Esophagus mucosa (tissue), 1 donor: ENCODE measurements around the gene ZSWIM3. TPM values are rescaled to one million over a fixed set of nuclear protein-coding genes. Genes with fewer than 3 reads are reported as not detected.
"Not testable (repeated sequence)": the region's sequence is repeated elsewhere in the genome, so short reads cannot be mapped to it uniquely, and the experiment has no call there.

ENCODE experiments used
- ATAC-seq: fragments of 200-7000 bp; cut with Tn5 transposase; one replicate; pipeline ENCODE4 v1.9.1; 2020
- total RNA-seq: library from RNA; stranded (reverse); gene quantifications from one replicate; pipeline ENCODE4 v1.2.4, GENCODE V29; 2023
- donor health status: DM: yes; HTN: yes; CAD: no.

The ZSWIM3 gene
- total RNA-seq, 1 donor from 2014 or later, result 1.4 TPM

DNA sequence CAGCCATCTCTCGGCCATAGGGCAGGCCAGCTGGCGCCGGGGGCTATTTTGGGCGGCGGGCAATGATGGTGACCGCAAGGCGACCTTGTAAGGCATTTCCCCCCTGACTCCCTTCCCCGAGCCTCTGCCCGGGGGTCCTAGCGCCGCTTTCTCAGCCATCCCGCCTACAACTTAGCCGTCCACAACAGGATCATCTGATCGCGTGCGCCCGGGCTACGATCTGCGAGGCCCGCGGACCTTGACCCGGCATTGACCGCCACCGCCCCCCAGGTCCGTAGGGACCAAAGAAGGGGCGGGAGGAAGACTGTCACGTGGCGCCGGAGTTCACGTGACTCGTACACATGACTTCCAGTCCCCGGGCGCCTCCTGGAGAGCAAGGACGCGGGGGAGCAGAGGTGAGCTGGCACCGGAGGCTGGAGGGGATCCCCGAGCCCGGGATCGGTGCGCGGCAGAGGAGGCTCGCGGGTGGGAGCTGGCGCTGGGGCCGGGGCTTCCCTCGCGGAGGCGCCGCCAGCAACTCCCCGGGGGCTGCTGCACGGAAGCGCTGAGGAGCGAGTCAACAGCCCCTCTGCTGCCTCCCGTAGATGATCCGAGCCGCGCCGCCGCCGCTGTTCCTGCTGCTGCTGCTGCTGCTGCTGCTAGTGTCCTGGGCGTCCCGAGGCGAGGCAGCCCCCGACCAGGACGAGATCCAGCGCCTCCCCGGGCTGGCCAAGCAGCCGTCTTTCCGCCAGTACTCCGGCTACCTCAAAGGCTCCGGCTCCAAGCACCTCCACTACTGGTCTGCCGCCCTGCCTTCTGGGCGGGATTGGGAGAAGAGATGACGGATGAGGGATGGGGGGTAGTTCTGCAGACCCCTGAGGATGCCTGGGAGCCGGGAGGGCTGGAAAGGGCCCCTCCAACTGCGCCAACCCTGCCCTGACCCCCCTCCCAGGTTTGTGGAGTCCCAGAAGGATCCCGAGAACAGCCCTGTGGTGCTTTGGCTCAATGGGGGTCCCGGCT, 33.9 kb downstream of the ZSWIM3 start, which contains the start of the genes CTSA and NEURL2:
Gene CTSA, plus strand, starts transcription at position 351 of the 999 bp plus-strand sequence. Its CDS starts 234 bp downstream, at position 585.
Gene NEURL2, minus strand, starts transcription at position 224 of the 999 bp plus-strand sequence. Its CDS starts 217 bp downstream, at position 7.
- peak; percentile 74 for ATAC-seq

DNA sequence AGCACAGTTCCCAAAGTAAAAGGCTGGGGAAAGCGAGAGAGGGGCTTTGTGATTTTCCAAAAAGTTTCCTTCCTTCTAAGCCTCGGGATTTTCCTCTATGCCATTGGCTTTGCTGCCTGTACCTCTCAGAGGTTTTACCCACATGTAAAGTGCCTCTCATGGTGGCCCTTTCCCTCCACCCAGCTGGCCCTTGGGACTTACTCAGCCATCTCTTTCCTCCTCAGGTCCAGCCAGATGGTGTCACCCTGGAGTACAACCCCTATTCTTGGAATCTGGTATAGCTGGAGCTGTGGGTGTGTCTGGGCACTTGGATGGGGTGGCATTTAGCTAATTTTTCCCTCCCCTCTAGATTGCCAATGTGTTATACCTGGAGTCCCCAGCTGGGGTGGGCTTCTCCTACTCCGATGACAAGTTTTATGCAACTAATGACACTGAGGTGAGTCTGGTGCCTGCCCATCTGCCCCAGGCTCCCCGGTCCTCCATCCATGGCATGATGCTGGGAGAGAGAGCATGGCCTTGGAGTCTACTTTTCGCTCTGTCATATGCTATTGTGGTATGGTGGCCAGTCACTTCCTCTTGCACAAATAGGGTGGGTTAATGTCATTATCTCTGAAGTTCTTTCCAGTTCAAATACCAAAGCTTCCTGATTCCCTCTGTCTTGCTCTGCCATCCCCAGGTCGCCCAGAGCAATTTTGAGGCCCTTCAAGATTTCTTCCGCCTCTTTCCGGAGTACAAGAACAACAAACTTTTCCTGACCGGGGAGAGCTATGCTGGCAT, 34.8 kb downstream of the ZSWIM3 start:
- peak; percentile 27 for ATAC-seq

DNA sequence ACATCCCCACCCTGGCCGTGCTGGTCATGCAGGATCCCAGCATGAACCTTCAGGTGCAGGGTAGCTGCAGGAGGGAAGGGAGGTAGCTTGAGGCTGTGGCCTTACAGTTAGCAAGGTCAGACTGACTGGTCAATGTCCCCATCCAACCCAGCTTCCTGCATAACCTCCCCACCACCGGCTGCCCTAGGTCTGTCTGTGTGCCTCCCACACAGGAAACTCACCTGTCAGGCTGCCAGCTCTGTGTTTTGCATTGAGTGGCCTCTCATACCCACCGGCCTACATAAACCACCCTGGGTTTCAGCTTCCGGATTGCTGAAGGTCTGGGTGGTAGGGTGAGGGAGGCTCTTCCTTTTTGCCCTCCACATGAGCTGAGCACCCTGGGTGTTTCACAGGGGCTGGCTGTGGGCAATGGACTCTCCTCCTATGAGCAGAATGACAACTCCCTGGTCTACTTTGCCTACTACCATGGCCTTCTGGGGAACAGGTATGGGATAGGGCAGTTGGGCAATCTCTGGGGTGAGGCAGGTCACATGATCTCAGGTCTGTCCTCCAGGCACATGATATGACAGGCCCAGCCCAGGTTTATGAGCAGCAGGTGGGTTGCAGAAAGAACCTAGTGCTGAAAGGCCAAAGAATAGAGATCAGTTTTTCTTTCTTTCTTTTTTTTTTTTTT, 35.5 kb downstream of the ZSWIM3 start:
- ATAC-seq, result peak; percentile 42

DNA sequence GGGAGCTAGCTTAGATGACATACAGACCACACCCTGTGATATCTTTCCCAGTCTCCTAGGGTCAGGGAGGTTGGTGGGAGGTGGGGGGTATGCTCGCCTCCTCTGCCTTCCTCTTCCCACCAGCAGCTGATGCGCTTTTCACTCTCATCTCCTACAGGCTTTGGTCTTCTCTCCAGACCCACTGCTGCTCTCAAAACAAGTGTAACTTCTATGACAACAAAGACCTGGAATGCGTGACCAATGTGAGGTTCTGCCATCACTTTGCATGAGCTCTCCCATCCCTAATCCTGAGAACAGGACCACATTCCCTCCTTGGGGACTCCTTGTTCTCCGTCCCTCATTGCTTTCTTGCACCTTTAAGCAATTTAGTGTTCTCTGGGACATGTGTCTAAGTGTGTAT, 36.4 kb downstream of the ZSWIM3 start:
- no peak for ATAC-seq

DNA sequence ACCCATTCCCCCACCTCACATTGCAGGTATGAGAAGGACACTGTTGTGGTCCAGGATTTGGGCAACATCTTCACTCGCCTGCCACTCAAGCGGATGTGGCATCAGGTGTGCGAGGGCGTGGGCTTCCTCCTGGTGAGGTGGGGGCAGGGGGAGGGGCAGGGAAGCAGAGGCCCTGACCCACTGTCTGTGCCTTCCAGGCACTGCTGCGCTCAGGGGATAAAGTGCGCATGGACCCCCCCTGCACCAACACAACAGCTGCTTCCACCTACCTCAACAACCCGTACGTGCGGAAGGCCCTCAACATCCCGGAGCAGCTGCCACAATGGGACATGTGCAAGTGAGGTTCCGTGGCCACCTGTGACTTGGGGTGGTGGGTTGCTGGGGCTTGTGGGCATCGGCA, 37.4 kb downstream of the ZSWIM3 start:
- ATAC-seq, result no peak

DNA sequence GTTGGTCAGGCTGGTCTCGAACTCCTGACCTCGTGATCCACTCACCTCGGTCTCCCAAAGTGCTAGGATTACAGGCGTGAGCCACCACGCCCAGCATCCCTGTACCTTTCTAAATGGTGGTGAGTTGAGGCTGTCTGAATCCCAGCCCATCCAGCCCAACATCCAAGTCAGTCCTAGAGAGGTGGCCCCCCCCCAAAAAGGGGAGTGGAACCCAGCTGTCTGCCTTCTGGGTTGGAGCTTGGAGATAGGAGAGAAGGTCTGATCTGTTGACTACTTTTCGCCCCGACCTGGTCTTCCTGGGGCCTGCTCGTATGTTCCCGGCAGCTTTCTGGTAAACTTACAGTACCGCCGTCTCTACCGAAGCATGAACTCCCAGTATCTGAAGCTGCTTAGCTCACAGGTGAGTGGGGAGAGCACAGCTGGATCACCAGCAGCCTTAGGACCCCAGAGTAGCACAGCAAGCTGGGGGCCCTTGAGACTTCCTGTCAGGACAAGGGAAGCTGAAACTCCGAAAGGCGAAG, 39.3 kb downstream of the ZSWIM3 start:
- no peak for ATAC-seq

DNA sequence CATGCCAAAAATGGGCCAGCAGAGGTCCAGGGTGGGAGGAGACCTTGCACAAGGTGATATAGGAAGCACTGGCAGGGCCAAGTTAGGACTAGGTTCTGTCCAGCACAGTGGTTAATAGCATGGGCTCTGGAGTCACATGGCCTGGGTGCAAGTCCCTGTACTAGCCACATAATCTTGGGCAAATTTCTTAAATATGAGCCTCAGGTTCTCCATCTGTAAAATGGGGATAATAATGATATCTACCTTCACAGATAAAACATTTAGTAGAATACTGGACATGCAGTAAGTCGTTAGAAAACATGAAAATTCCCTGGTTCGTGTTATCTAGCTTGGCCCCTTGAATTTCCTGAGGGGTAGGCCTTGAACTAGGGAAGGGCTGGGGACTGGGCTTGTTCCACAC, 39.9 kb downstream of the ZSWIM3 start:
- no peak for ATAC-seq

DNA sequence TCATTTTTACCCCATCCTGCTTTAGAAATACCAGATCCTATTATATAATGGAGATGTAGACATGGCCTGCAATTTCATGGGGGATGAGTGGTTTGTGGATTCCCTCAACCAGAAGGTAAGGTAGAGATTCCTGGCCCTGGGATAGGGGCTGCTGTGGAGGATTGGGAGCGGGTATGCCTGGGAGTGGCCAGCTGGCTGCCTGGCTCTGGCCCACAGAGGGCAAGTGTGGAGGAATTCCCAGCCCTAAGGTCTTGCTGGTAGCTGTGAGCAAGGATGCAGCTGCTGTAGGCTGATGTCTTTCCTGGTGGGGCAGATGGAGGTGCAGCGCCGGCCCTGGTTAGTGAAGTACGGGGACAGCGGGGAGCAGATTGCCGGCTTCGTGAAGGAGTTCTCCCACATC, 40.3 kb downstream of the ZSWIM3 start:
- no peak for ATAC-seq

DNA sequence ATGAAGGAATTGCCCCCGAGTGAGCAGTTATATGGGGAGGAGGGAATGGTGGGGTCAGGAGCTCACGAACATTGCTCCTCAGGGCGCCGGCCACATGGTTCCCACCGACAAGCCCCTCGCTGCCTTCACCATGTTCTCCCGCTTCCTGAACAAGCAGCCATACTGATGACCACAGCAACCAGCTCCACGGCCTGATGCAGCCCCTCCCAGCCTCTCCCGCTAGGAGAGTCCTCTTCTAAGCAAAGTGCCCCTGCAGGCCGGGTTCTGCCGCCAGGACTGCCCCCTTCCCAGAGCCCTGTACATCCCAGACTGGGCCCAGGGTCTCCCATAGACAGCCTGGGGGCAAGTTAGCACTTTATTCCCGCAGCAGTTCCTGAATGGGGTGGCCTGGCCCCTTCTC, 40.9 kb downstream of the ZSWIM3 start:
- no peak for ATAC-seq

DNA sequence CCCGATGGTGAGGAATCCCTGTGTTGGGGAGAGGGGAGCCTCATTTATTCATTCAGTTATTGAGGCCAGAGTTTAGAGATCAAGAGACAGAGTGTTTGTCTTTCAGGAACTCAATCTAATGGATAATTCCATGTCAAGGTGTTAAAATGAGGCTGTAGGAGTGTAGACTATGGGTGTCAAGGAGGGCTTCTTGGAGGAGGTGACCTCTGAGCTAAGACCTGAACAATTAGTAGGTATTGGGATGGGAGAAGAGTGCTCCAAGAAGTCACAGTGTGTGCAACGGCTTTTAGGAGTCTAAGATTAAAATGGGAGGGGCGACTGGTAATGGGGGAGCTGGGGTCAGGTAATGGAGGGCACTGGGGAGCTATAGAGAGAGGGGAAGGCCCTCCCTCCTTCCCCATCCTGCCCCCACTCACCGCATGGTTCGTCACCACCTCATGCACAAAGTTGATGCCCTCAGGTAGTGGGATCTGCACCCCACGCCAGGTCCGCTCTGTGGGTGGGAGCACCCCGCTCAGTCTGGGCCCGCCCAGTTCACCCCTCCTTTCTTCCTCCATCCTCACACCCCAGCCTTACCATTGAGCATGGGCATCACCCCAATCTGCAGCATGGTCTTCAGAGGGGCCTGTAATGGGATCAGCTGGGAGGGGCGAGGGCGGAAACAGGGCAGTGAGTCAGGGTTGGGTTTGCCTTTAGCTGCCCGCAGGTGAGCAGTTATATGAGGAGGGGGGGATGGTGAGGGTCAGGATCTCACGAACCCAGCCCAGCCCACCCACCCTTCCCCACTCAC, 41.8 kb downstream of the ZSWIM3 start:
- peak; percentile 19 for ATAC-seq

DNA sequence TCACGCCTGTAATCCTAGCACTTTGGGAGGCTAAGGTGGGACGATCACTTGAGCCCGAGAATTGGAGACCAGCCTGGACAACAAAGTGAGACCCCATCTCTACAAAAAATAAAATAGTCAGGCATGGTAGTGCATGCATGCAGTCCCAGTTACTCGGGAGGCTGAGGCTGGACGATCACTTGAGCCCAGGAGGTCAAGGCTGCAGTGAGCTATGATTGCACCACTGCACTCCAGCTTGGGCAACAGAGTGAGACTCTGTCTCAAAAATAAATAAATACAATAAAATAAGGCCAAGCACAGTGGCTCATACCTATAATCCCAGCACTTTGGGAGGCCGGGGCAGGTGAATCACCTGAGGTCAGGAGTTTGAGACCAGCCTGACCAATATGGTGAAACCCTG, 43.9 kb downstream of the ZSWIM3 start:
- ATAC-seq, result not testable (repeated sequence)

DNA sequence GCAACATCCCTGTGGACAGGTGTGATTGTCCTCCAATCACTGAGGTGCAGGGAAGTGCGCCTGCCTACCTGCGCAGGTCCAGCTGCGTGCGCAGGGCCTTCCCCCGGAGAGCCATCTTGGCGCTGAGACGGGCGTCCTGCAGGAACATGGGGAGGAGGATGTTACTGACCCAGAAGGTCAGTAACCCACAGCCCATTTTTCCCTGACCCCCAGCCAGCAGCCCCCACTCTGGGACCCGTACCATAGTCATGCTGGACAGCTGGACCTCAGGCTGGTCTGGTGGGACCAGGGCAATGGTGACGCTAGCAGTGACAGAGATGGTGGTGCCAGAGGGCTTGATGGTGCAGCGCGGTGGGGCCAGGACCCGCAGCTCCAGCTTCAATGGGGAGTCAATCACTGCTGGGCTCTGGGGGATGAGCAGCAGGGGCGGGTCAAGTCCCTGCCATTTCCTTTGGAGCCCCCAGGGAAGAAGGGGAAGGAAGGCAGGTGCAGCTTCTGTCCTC, 44.8 kb downstream of the ZSWIM3 start:
- ATAC-seq, result no peak

DNA sequence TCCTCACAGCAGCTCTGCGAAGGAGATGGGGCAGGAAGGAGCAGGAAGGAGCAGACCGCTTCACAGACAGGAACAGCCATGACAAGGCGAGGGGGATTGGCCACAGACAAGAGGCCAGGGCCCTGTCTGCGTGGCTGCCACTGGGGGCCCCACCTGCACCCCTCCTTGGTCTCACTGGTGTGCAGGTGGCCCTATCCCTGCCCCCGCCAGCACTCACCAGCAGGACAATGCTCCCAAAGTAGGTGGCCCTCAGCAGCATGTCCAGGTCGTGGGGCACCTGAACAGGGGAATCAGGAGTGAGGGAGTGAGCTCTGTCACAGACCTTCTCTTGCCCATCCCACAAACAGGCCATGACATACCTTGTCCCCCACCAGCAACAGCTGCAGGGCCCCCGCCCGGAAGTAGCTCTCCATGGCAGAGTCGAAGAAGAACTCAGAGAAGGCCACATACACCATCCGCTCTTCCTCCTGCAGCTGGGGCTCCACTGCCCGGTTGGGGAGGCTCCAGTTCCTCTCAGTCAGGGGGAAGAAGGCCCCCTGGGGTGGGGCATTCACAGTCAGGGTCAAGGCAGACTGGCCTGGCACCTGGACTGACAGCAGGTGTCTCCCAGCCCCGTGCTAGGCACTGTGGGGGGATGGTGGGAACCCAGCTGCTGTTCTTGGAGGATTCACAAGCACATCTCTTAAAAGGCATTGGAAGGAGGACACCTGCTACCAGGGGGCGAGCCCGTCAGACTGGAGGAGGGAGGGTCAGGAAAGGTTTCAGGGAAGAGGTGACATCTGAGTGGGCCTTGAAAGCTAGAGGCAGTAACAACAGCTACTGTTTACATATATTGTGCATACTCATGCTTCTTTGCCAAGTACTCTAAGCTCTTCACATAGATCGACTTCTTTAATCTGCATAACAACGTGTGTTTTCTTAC, 47.4 kb downstream of the ZSWIM3 start:
- no peak for ATAC-seq

DNA sequence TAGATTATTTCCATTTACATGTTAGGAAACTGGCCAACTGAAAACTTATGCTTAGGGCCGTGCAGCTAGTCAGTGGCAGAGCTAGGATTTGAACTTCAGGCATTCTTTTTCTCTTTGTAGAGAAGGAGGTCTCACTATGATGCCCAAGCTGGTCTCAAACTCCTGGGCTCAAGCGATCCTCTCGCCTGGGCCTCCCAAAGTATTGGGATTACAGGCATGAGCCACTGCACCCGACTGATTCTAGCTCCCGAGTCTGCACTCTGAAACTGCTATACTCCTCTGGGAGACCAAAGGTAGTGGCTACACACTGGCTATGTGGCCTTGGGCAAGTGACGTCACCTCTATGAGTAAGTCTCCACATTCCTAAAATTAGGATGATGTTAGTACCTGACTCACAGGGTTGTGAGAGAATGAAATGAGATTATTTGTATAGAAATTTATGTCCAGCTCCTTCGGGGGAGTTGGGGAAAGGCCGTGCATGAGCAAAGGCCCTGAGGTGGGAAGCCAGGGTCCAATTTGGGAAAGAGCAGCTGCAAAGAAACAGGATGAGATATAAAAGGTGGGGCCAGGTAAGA, 48.2 kb downstream of the ZSWIM3 start:
- ATAC-seq, result peak; percentile 60

DNA sequence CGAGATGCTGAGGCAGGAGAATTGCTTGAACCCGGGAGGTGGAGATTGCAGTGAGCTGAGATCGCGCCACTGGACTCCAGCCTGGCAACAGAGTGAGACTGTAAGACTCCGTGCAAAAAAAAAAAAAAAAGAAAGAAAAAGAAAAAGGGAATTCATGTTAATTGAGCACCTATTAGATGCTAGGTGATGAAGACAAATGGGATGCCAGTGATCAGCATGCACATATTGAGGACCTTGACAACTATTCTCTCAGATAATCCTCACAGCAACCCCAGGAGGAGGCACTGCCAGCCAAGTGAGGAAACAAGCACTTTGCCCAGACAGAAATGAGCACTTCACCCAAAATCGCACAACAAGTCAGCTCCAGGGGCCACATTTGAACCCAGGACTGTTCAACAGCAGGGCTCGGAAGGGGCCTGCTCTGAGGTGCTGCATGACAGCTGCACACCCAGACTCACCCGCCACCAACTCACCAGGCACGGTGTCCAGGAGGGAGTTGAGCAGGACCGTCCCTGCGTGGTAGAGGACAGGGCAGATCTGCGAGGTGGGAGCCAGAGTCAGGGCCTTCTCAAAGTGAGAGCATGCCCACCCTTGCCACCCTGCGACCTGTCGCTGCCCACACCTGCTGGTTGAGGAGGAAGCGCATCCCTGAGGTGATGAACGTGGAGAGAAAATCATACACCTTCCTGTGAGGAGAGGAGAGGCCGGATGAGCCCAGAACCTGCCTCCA, 50.0 kb downstream of the ZSWIM3 start:
- no peak for ATAC-seq

DNA sequence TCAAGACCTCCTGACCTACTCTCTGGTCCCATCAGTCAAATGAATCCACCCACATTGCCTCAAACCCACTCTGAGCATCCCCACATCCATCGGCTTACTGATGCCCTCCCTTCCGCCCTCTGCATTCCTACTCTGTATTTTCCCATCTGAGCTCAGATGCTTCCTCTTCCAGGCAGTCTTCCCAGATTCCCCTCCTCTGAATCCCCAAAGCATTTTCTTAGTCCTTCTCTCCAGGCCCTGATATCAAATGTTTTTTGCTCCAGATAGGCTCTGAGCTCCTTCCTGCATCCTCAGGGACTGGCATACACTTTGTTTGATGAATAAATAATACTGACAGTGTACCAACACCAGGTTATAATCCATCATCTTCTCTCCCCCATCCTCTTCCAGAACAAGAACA, 50.7 kb downstream of the ZSWIM3 start:
- ATAC-seq, result no peak

DNA sequence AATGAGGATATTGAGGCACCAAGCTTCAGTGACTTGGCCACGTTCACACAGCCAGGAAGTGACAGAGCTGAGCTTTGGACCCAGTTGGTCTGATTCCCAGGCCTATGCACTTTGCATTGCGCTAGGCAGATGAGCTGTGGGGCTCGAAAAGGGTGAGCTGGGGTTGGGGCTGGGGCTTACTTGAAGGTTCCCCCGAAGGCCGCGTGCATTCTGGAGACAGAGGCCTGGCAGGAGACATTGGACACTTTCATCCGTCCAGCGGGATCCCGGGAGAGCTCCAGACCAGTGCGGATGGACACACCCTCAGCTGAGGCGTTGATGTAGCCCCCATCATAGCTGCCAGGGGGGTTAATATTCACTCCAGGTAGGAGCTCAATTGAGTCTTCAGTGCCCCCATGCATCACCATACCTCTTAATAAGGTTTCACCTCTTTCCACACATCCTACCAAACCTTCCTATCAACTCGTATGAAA, 52.0 kb downstream of the ZSWIM3 start:
- ATAC-seq, result no peak

DNA sequence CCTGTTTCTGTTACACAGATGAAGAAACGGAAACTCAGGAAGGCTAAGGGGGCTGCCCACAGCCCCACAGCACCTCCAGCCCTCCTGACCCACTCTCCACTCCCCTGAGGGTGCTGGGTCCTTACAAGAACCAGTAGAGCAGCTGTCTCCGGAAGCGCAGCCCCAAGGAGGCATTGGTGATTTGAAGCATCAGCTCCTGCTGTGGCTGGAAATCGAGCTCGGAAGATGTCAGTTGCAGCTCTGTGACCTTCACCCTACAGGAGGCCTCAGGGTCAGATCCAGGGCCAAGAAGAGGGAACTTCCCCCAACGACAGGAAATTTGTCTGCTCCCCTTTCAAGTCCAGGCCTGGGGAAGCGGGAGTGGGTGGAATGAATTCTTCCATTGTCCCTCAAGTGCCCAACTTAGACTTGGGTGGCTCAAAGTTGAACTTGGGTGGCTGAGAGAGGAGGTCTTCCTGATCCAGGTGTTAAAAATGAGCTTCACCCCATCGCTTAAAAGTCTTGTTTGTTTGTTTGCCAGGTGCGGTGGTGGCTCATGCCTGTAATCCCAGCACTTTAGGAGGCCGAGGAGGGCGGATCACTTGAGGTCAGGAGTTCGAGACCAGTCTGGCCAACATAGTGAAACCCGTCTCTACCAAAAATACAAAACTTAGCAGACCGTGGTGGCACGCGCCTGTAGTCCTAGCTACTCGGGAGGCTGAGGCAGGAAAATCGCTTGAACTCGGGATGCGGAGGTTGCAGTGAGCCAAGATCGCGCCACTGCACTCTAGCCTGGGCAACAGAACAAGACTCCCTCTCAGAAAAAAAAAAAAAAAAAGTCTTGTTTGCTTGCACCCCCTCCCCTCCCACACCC, 52.6 kb downstream of the ZSWIM3 start:
- ATAC-seq, result no peak
